Esophagus (tissue), 2 donors: ENCODE results near the gene TMEM72. TPM values are rescaled to one million over a fixed set of nuclear protein-coding genes. Genes with fewer than 3 reads are reported as not detected.

Experiments used
- H3K27ac ChIP-seq, 2 donors: one replicate each; pipeline ENCODE4 v1.5.1; 2013; ENCODE audit warnings: low read depth in 2 of 2, mild to moderate bottlenecking in 2 of 2, inconsistent platforms in 1 of 2, low read length in 1 of 2, moderate library complexity in 1 of 2
- H3K27me3 ChIP-seq, 2 donors: one replicate each; pipeline ENCODE4 v1.6.1; 2013; ENCODE audit warnings: low read length in 2 of 2, control low read depth in 1 of 2, mild to moderate bottlenecking in 1 of 2; ENCODE audit not compliant: insufficient read depth in 2 of 2, control insufficient read depth in 1 of 2
- H3K36me3 ChIP-seq, 2 donors: one replicate each; pipeline ENCODE4 v1.6.1; 2013; ENCODE audit warnings: low read length in 1 of 2; ENCODE audit not compliant: control insufficient read depth in 2 of 2, insufficient read depth in 2 of 2
- H3K4me1 ChIP-seq, 2 donors: one replicate each; pipeline ENCODE4 v1.6.1; 2013; ENCODE audit warnings: low read length in 1 of 2; ENCODE audit not compliant: control insufficient read depth in 2 of 2, insufficient read depth in 2 of 2
- H3K4me3 ChIP-seq, 2 donors: one replicate each; pipeline ENCODE4 v1.5.1; 2013; ENCODE audit warnings: low read length in 2 of 2, mild to moderate bottlenecking in 2 of 2, low read depth in 1 of 2, moderate library complexity in 1 of 2
- H3K9me3 ChIP-seq, 2 donors: one replicate each; pipeline ENCODE4 v1.6.1; 2013; ENCODE audit warnings: mild to moderate bottlenecking in 2 of 2, low read depth in 1 of 2, low read length in 1 of 2, moderate library complexity in 1 of 2; ENCODE audit not compliant: control insufficient read depth in 2 of 2, insufficient read depth in 1 of 2
- WGBS, 2 donors: extraction: QIAGEN DNeasy Blood & Tissue Kit; methylation state at CpG; one replicate each; pipeline ENCODE4 v1.1.7; 2013; 5-methylcytosine and 5-hydroxymethylcytosine counted together
- polyA plus RNA-seq, 2 donors: library from polyadenylated mRNA; stranded (reverse); fragments of 200-250 nt; gene quantifications; one replicate each; pipeline ENCODE4 v1.2.3, GENCODE V29; 2013
- donor health status: healthy with polysubstance abuse.
- donor health status: Bipolar disorder and iron deficiency.

Gene TMEM72
- polyA plus RNA-seq, 2 donors, result not detected

GRCh38 chr10:44962870-44963738, 52.0 kb downstream of the TMEM72 start:
- no peaks in the 10 kb centered on the region for H3K27me3 ChIP-seq
- H3K9me3 ChIP-seq, result no peaks in the 10 kb centered on the region
- WGBS, 2 donors, result 82% methylated on average over 19 of the region's 19 CpGs
- H3K4me3 ChIP-seq, result no peak overlapping the region
- H3K4me1 ChIP-seq, result peaks cover 3 to 5% of the 10 kb centered on the region in 2 donors
- H3K27ac ChIP-seq, result peak overlapping the region; percentile 1 to 25
- no peaks in the 10 kb centered on the region for H3K36me3 ChIP-seq

- Histone ChIP-seq H3K27me3 (no peaks in the 10 kb centered on the region), H3K27ac (peak overlapping the region in 1 of 2 donors; percentile 30), H3K36me3 (no peaks in the 10 kb centered on the region), H3K4me3 (no peak overlapping the region), H3K9me3 (peaks cover 0 to 2% of the 10 kb centered on the region in 2 donors), H3K4me1 (peaks cover 4 to 11% of the 10 kb centered on the region in 2 donors)
- 68 to 74% methylated on average over 15 of the region's 15 CpGs for WGBS, 2 donors
These were observed 52.9 kb downstream of the TMEM72 start for GRCh38 chr10:44963772-44964633.

GRCh38 chr10:44965104-44965503, 54.0 kb downstream of the TMEM72 start:
- 93 to 95% methylated on average over 1 of the region's 1 CpG for WGBS, 2 donors

GRCh38 chr10:44965651-44966097, 54.5 kb downstream of the TMEM72 start:
- whole genome bisulfite sequencing, 2 donors, result 75 to 87% methylated on average over 6 of the region's 6 CpGs
- Histone ChIP-seq H3K27ac (no peak overlapping the region), H3K4me3 (no peak overlapping the region), H3K27me3 (no peaks in the 10 kb centered on the region), H3K4me1 (peaks cover 4 to 9% of the 10 kb centered on the region in 2 donors), H3K9me3 (peaks cover 0 to 2% of the 10 kb centered on the region in 2 donors), H3K36me3 (peaks cover 0 to 7% of the 10 kb centered on the region in 2 donors)

More at GRCh38 chr10:44965104-44965503, 54.0 kb downstream of the TMEM72 start:
- Histone ChIP-seq H3K27me3 (no peaks in the 10 kb centered on the region), H3K4me1 (peaks cover 4 to 9% of the 10 kb centered on the region in 2 donors), H3K4me3 (no peak overlapping the region), H3K27ac (no peak overlapping the region), H3K9me3 (peaks cover 0 to 2% of the 10 kb centered on the region in 2 donors), H3K36me3 (peaks cover 0 to 4% of the 10 kb centered on the region in 2 donors)

GRCh38 chr10:44966129-44966815, 55.1 kb downstream of the TMEM72 start:
- WGBS, 2 donors, result 71 to 76% methylated on average over 8 of the region's 8 CpGs
- Histone ChIP-seq H3K36me3 (peaks cover 0 to 8% of the 10 kb centered on the region in 2 donors), H3K27ac (no peak overlapping the region), H3K4me3 (no peak overlapping the region), H3K9me3 (peaks cover 0 to 2% of the 10 kb centered on the region in 2 donors), H3K4me1 (peaks cover 4 to 9% of the 10 kb centered on the region in 2 donors), H3K27me3 (no peaks in the 10 kb centered on the region)

GRCh38 chr10:44966816-44967509, 55.8 kb downstream of the TMEM72 start:
- Histone ChIP-seq H3K9me3 (peaks cover 0 to 2% of the 10 kb centered on the region in 2 donors), H3K4me3 (no peak overlapping the region), H3K27ac (no peak overlapping the region), H3K36me3 (peaks cover 0 to 8% of the 10 kb centered on the region in 2 donors), H3K27me3 (no peaks in the 10 kb centered on the region), H3K4me1 (peaks cover 2 to 9% of the 10 kb centered on the region in 2 donors)
- WGBS, 2 donors, result 87 to 91% methylated on average over 8 of the region's 8 CpGs

- H3K4me3 ChIP-seq, result no peak overlapping the region
These were observed 56.5 kb downstream of the TMEM72 start for GRCh38 chr10:44967616-44968015.

GRCh38 chr10:44968091-44968490, 57.0 kb downstream of the TMEM72 start:
- H3K9me3 ChIP-seq, result peaks cover 0 to 2% of the 10 kb centered on the region in 2 donors
- H3K36me3 ChIP-seq, result peaks cover 0 to 8% of the 10 kb centered on the region in 2 donors
- 43 to 59% methylated on average over 3 of the region's 3 CpGs for WGBS, 2 donors
- H3K27ac ChIP-seq, result peak overlapping the region in 1 of 2 donors; percentile 4
- H3K4me1 ChIP-seq, result peaks cover 0 to 9% of the 10 kb centered on the region in 2 donors
- no peak overlapping the region for H3K4me3 ChIP-seq
- H3K27me3 ChIP-seq, result no peaks in the 10 kb centered on the region

More at GRCh38 chr10:44967616-44968015, 56.5 kb downstream of the TMEM72 start:
- Histone ChIP-seq H3K27me3 (no peaks in the 10 kb centered on the region), H3K4me1 (peaks cover 0 to 9% of the 10 kb centered on the region in 2 donors), H3K9me3 (peaks cover 0 to 2% of the 10 kb centered on the region in 2 donors), H3K27ac (peak overlapping the region; percentile 1 to 4), H3K36me3 (peaks cover 0 to 8% of the 10 kb centered on the region in 2 donors)
- WGBS, 2 donors, result 72% methylated on average over 4 of the region's 4 CpGs
